Epithelial cell of esophagus (primary cell): ENCODE data around the gene TMEM79.

ENCODE experiments used
- DNase-seq: peaks from one replicate; pipeline ENCODE4 v3.0.0; 2010; ENCODE audit warnings: low read depth
- H3K4me3 ChIP-seq: 2 replicates; pipeline ENCODE4 v1.5.1; 2011; ENCODE audit warnings: mild to moderate bottlenecking, low read length, control low read depth
- CTCF ChIP-seq: IDR thresholded peaks from 2 replicates; pipeline ENCODE4 v1.5.1; 2011; ENCODE audit warnings: low read depth, mild to moderate bottlenecking, low read length, control low read depth, inconsistent platforms; ENCODE audit not compliant: insufficient read depth; ENCODE audit errors: missing control alignments

Gene TMEM79

GRCh38 chr1:156285437-156285836, 1.3 kb downstream of the TMEM79 start:
- no peak for DNase-seq
- H3K4me3 ChIP-seq = peak overlapping the region; percentile 77

GRCh38 chr1:156286061-156286460, 1.9 kb downstream of the TMEM79 start:
- TF ChIP-seq CTCF = no peak
- H3K4me3 ChIP-seq = peak overlapping the region; percentile 2

More at GRCh38 chr1:156285437-156285836, 1.3 kb downstream of the TMEM79 start:
- no peak for TF ChIP-seq CTCF

DNA sequence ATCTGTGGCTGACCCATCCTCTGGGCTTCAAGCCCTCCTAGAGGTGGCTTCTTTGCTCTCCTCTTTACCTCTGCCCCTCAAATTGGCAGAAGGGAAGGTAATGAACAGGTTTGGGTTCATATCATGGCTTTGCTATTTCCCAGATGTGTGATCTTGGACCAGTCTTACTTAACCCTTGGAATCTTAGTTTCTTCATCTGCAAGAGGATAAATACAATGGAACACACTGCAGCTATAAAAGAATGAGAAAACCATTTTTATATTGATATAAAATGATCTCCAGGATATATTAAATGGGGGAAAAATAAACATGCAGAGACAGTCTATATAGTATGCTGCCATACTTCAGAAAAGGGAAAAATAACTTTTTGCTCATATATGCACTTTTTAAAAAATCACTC, 5.7 kb downstream of the TMEM79 start:
- H3K4me3 ChIP-seq = no peak overlapping the region
- no peak for TF ChIP-seq CTCF
- no peak for DNase-seq

More at GRCh38 chr1:156286061-156286460, 1.9 kb downstream of the TMEM79 start:
- no peak for DNase-seq

DNA sequence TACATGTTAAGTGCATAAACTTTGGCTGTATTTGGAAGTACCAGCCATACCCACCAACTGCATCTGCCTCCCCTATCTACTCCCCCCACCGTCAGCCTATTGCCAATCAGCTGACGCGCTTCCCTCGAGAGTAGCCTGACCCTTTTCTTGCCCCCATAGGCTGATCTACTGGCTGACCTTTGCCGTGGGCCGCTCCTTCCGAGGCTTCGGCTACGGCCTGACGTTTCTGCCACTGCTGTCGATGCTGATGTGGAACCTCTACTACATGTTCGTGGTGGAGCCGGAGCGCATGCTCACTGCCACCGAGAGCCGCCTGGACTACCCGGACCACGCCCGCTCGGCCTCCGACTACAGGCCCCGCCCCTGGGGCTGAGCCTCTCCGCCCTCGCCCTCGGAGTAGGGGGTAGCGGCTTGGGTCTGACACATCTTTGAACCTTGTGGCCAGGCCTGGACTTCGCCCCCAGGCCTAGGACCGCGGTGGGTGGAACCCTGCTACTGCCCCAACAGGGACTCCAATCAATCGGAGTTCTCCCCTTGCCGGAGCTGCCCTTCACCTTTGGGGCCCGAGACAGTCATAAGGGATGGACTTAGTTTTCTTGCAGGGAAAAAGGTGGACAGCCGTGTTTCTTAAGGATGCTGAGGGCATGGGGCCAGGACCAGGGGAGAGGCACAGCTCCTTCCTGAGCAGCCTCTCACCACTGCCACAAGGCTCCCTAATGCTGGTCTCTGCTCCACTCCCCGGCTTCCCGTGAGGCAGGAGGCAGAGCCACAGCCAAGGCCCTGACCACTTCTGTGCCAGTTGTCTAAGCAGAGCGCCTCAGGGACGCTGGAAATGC, 7.3 kb downstream of the TMEM79 start:
- DNase-seq = peak; percentile 73
- peak overlapping the region; percentile 22 for H3K4me3 ChIP-seq
- no peak for TF ChIP-seq CTCF

DNA sequence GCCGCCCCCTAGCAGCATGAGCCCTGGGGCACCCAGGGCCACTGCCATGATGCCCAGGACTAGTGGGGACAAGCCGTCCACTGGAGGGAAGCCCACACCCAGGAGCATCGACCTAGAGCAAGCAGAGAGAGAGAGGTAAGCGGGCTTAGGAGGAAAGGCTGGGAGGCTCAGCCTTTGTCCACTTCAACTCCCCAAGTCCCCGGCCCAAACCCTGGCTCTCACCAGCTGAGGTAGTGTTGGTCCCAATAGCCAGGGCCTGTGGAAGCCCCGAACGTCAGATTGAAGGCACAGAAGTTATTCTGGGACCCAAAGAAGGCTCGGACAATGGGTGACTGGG, 8.9 kb downstream of the TMEM79 start:
- TF ChIP-seq CTCF = no peak

DNA sequence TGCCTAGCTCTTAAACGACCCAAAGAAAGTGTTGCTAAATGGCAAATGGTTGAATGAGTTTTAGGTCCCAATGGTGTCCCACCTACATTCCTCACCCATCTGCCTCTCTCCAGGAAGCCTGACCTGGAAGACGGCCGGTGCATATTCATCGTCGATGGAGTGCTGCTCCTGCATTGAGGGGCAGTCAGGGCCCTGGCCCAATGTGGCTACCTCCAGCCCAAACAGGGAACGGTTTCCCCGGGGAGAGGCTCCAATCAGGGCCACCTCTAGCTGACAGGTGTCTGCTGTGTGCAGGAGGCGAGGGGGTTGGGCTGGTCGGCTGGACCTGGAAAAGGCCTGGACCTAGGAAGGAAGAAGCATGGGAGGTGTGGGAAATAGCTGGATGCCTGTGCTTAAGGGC, 9.8 kb downstream of the TMEM79 start:
- H3K4me3 ChIP-seq = no peak overlapping the region
- DNase-seq = no peak
- TF ChIP-seq CTCF = no peak

More for the DNA sequence above, 8.9 kb downstream of the TMEM79 start:
- no peak for DNase-seq
- no peak overlapping the region for H3K4me3 ChIP-seq
